ENCODE results near the gene KREMEN1. TPM values are rescaled to one million over a fixed set of nuclear protein-coding genes. Genes with fewer than 3 reads are reported as not detected.

The KREMEN1 gene
- total and polyA plus RNA-seq, 5 donors = 37.2 to 73.0 (median 67.2) TPM

GRCh38 chr22:29146771-29147170 lies 73.9 kb downstream of the KREMEN1 start:
- no peak for DNase-seq
- intact Hi-C loops (cut with DNase I) = loop anchor here in 1 of 4 donors (10.0 kb wide), 1 partner anchor 72 kb away; the partner anchor contains the start of gene KREMEN1
- no peak overlapping the region for H3K4me3 ChIP-seq (ENCODE audit: low read length)
- H3K27me3 ChIP-seq (ENCODE audit: control insufficient read depth, insufficient read depth) = no peaks in the 10 kb centered on the region
- ATAC-seq = no peak
- H3K9me3 ChIP-seq (ENCODE audit: control insufficient read depth, low read length) = no peaks in the 10 kb centered on the region
- H3K4me1 ChIP-seq (ENCODE audit: control insufficient read depth, insufficient read depth, low read length) = no peaks in the 10 kb centered on the region
- no peak overlapping the region for H3K27ac ChIP-seq (ENCODE audit: low read length)
- WGBS = 87% methylated on average over 9 of the region's 9 CpGs

DNA sequence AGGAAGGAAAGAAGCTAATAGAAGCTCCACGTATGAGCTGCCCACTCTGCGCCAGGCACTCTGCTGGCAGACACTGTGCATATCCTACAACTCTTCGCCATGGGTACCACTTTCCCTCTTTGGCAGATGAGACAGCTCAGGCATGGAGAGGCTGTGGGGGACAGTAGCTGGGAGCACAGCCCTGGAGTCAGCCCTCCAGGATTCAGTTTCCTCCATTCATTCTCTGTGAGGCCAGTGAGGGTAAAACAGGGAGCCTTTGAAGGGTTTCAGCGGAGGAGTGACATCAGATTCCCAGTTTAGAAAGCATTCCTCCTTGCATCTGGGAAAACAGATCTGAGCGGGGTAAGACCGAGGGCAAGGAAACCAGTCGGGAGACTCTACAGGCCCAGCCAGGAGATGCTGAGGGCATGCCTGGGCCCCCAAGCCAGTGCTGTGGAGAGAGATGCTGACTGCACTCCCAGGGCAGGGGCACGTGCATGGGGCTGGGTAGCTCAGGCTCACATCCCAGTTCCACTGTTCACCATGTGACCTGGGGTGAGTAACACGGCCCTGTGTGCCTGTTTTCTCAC lies 74.6 kb downstream of the KREMEN1 start:
- peaks cover 5% of the 10 kb centered on the region for H3K4me1 ChIP-seq (ENCODE audit: control insufficient read depth, insufficient read depth, low read length)
- ATAC-seq = no peak
- intact Hi-C loops (cut with DNase I) = loop anchor here in 1 of 4 donors (10.0 kb wide), 1 partner anchor 73 kb away; the partner anchor contains the start of gene KREMEN1
- H3K4me3 ChIP-seq (ENCODE audit: low read length) = no peak overlapping the region
- H3K27me3 ChIP-seq (ENCODE audit: control insufficient read depth, insufficient read depth) = no peaks in the 10 kb centered on the region
- DNase-seq = no peak
- H3K9me3 ChIP-seq (ENCODE audit: control insufficient read depth, low read length) = no peaks in the 10 kb centered on the region
- no peak overlapping the region for H3K27ac ChIP-seq (ENCODE audit: low read length)
- 71% methylated on average over 9 of the region's 9 CpGs for WGBS

DNA sequence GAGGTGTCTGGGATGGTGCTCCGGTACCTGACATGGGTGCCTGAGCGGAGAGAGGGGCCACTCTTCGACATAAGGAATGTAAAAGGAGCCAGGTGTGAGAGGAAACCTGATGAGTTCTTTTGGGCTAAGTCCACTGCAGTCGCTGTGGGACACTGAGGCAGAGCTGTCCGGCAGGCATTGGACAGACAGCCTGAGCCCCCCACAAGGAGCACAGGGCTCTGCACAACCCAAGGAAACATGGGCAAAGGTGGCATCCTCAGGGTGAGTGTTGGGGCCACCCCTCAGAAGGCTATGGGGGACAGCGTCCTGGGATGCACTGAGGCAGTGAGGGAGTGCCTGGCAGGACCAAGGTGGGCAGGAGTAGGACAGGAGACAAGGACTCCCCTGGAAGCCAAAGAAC lies 75.2 kb downstream of the KREMEN1 start:
- WGBS = 78% methylated on average over 6 of the region's 6 CpGs
- DNase-seq = no peak
- Histone ChIP-seq H3K27me3 (ENCODE audit: control insufficient read depth, insufficient read depth) (no peaks in the 10 kb centered on the region), H3K27ac (ENCODE audit: low read length) (no peak overlapping the region), H3K4me1 (ENCODE audit: control insufficient read depth, insufficient read depth, low read length) (peaks cover 5% of the 10 kb centered on the region), H3K4me3 (ENCODE audit: low read length) (no peak overlapping the region), H3K9me3 (ENCODE audit: control insufficient read depth, low read length) (no peaks in the 10 kb centered on the region)
- intact Hi-C loops (cut with DNase I) = loop anchor here in 1 of 4 donors (10.0 kb wide), 1 partner anchor 73 kb away; the partner anchor contains the start of gene KREMEN1
- ATAC-seq = no peak

DNA sequence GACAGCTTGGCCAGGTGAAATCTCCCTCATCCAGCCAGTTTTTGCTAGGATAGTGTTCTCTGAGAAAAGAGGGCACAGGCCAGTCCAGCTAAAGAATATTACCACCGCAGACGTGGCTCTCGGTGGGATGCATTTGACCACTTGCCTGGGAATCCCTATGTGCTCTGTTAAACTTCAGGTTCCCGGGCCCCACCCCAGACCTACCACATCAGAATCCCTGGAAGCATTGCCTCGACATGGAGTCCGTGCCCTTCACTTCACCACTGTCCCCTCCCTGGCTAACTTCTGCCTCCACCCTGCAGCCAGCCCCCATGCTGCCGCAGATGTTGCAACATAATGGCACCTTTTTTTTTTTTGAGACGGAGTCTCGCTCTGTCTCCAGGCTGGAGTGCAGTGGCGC lies 76.0 kb downstream of the KREMEN1 start:
- H3K27me3 ChIP-seq (ENCODE audit: control insufficient read depth, insufficient read depth) = no peaks in the 10 kb centered on the region
- ATAC-seq = no peak
- no peak overlapping the region for H3K4me3 ChIP-seq (ENCODE audit: low read length)
- intact Hi-C loops (cut with DNase I) = loop anchor here in 1 of 4 donors (10.0 kb wide), 1 partner anchor 74 kb away; the partner anchor contains the start of gene KREMEN1
- H3K4me1 ChIP-seq (ENCODE audit: control insufficient read depth, insufficient read depth, low read length) = peaks cover 5% of the 10 kb centered on the region
- H3K9me3 ChIP-seq (ENCODE audit: control insufficient read depth, low read length) = no peaks in the 10 kb centered on the region
- WGBS = 95% methylated on average over 10 of the region's 10 CpGs
- H3K27ac ChIP-seq (ENCODE audit: low read length) = no peak overlapping the region
- no peak for DNase-seq

- Histone ChIP-seq H3K4me1 (ENCODE audit: control insufficient read depth, insufficient read depth, low read length) (peaks cover 5% of the 10 kb centered on the region), H3K27me3 (ENCODE audit: control insufficient read depth, insufficient read depth) (no peaks in the 10 kb centered on the region), H3K4me3 (ENCODE audit: low read length) (no peak overlapping the region), H3K9me3 (ENCODE audit: control insufficient read depth, low read length) (no peaks in the 10 kb centered on the region), H3K27ac (ENCODE audit: low read length) (no peak overlapping the region)
- intact Hi-C loops (cut with DNase I) = loop anchor here (5.0 to 10.0 kb wide), 4 partner anchors 75 to 105 kb away; partner anchors contain the start of gene KREMEN1 (in 3 of the 4)
- WGBS = 64% methylated on average over 16 of the region's 16 CpGs
- peak; percentile 46 to 58 for ATAC-seq
- peak; percentile 57 to 75 (median 73) for DNase-seq
Measured at GRCh38 chr22:29149841-29150555, 77.2 kb downstream of the KREMEN1 start.

GRCh38 chr22:29150701-29151100 lies 77.9 kb downstream of the KREMEN1 start:
- Histone ChIP-seq H3K27ac (ENCODE audit: low read length) (no peak overlapping the region), H3K9me3 (ENCODE audit: control insufficient read depth, low read length) (no peaks in the 10 kb centered on the region), H3K4me3 (ENCODE audit: low read length) (no peak overlapping the region), H3K4me1 (ENCODE audit: control insufficient read depth, insufficient read depth, low read length) (peaks cover 5% of the 10 kb centered on the region), H3K27me3 (ENCODE audit: control insufficient read depth, insufficient read depth) (no peaks in the 10 kb centered on the region)
- DNase-seq = no peak
- no peak for ATAC-seq
- WGBS = 90% methylated on average over 9 of the region's 9 CpGs
- intact Hi-C loops (cut with DNase I) = loop anchor here in 3 of 4 donors (5.0 to 10.0 kb wide), 4 partner anchors 76 to 106 kb away; partner anchors contain the start of gene KREMEN1 (in 2 of the 3)

GRCh38 chr22:29151316-29151715 lies 78.5 kb downstream of the KREMEN1 start:
- no peak overlapping the region for H3K27ac ChIP-seq (ENCODE audit: low read length)
- WGBS = 97% methylated on average over 7 of the region's 7 CpGs
- peaks cover 5% of the 10 kb centered on the region for H3K4me1 ChIP-seq (ENCODE audit: control insufficient read depth, insufficient read depth, low read length)

DNA sequence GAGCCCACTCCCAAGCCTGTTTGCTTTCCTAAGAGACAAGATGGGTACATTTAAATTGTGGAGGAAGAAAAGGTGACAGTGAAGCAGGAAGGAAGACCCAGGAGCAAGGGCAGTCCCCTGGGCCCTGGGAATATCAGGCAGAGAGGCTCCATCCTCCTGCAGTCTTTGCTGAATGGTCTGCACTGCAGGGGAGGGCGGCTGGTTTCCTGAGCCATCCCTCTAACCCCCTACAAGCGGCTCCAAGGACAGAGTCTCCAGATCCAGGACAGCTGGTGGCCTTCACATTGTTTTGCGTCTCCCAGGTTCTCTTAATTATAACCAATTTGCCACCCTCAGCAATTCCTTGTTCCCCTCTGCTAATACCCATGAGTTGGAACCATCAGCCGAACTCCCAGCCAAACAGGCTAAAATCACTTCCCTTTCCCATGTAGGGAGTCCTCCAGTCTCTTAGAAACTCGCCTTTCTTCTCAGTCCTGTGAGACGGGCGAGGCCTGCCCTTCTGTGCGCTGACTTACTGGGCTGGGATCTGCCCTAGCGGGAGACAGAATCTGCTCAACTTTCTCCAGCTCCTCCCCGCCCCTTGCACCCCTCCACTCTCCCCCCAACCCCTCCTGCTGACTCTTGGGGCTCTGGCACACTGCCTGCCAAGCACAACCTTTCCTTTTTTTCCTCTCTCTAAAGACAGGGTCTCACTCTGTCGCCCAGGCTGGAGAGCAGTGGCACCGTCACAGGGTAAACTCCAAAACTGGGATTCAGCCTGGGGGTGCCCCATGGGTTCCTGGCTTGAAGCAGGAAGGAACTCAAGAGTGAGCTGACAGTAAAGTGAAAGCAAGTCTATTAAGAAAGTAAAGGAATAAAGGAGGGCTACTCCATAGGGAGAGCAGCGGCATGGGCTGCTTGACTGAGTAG lies 79.5 kb downstream of the KREMEN1 start:
- Histone ChIP-seq H3K4me1 (ENCODE audit: control insufficient read depth, insufficient read depth, low read length) (peaks cover 5% of the 10 kb centered on the region), H3K27ac (ENCODE audit: low read length) (peak overlapping the region; percentile 89), H3K9me3 (ENCODE audit: control insufficient read depth, low read length) (no peaks in the 10 kb centered on the region), H3K4me3 (ENCODE audit: low read length) (no peak overlapping the region), H3K27me3 (ENCODE audit: control insufficient read depth, insufficient read depth) (no peaks in the 10 kb centered on the region)
- WGBS = 46% methylated on average over 13 of the region's 13 CpGs
- peak; percentile 57 to 84 (median 81) for DNase-seq
- peak; percentile 71 to 74 for ATAC-seq
- intact Hi-C loops (cut with DNase I) = loop anchor here in 3 of 4 donors (5.0 to 10.0 kb wide), 4 partner anchors 77 to 107 kb away; partner anchors contain the start of gene KREMEN1 (in 2 of the 3)

More at GRCh38 chr22:29151316-29151715, 78.5 kb downstream of the KREMEN1 start:
- H3K4me3 ChIP-seq (ENCODE audit: low read length) = no peak overlapping the region
- H3K27me3 ChIP-seq (ENCODE audit: control insufficient read depth, insufficient read depth) = no peaks in the 10 kb centered on the region
- H3K9me3 ChIP-seq (ENCODE audit: control insufficient read depth, low read length) = no peaks in the 10 kb centered on the region
- intact Hi-C loops (cut with DNase I) = loop anchor here in 3 of 4 donors (5.0 to 10.0 kb wide), 4 partner anchors 77 to 107 kb away; partner anchors contain the start of gene KREMEN1 (in 2 of the 3)
- ATAC-seq (no peak), DNase-seq (no peak)

- Histone ChIP-seq H3K27ac (ENCODE audit: low read length) (peak overlapping the region; percentile 15), H3K4me3 (ENCODE audit: low read length) (no peak overlapping the region), H3K4me1 (ENCODE audit: control insufficient read depth, insufficient read depth, low read length) (peaks cover 5% of the 10 kb centered on the region), H3K27me3 (ENCODE audit: control insufficient read depth, insufficient read depth) (no peaks in the 10 kb centered on the region), H3K9me3 (ENCODE audit: control insufficient read depth, low read length) (no peaks in the 10 kb centered on the region)
- intact Hi-C loops (cut with DNase I) = loop anchor here in 3 of 4 donors (5.0 to 10.0 kb wide), 4 partner anchors 78 to 108 kb away; partner anchors contain the start of gene KREMEN1 (in 2 of the 3)
- ATAC-seq = peak in 1 of 2 donors; percentile 44
- peak in 1 of 3 donors; percentile 35 for DNase-seq
- WGBS = 83% methylated on average over 12 of the region's 12 CpGs
Measured at GRCh38 chr22:29152954-29153719, 80.3 kb downstream of the KREMEN1 start.
